GM23338 (cell line): ENCODE measurements around the gene IGFBP6.

Source experiments
- EZH2 ChIP-seq: fragments of 200-600 bp; sonication (generic); IDR thresholded peaks from one replicate; pipeline ENCODE4 v1.8.0; 2017; ENCODE audit warnings: antibody characterized with exemption, mild to moderate bottlenecking, low read depth; ENCODE audit not compliant: unreplicated experiment
- EZH2phosphoT487 ChIP-seq: fragments of 200-600 bp; sonication (generic); IDR thresholded peaks from one replicate; pipeline ENCODE4 v1.8.1; 2018; ENCODE audit warnings: antibody characterized with exemption; ENCODE audit not compliant: unreplicated experiment
- JUNB ChIP-seq: IDR thresholded peaks from one replicate; pipeline ENCODE4 v1.6.1; 2016; ENCODE audit warnings: antibody characterized with exemption; ENCODE audit not compliant: unreplicated experiment
- POLR2AphosphoS5 ChIP-seq: IDR thresholded peaks from 2 replicates; pipeline ENCODE4 v1.6.1; 2016; ENCODE audit warnings: antibody characterized with exemption, low read depth
- STAT1 ChIP-seq: IDR thresholded peaks from one replicate; pipeline ENCODE4 v1.6.1; 2016; ENCODE audit warnings: antibody characterized with exemption; ENCODE audit not compliant: unreplicated experiment
- ZNF331 ChIP-seq: fragments of 250-450 bp; sonication (Bioruptor Pico); IDR thresholded peaks from 2 replicates; pipeline ENCODE4 v1.5.0; 2020; ENCODE audit warnings: low read depth, mild to moderate bottlenecking, moderate library complexity
- TF ChIP-seq, protein P1 (sequence below), 2 experiments: fragments of 200-600 bp in 1 of 2; sonication (generic) in 1 of 2; conservative IDR thresholded peaks; 2 replicates each; pipeline versions ENCODE4 v1.5.1 to v1.6.1; 2016 to 2017; ENCODE audit warnings: antibody characterized with exemption in 2 of 2, low read depth in 2 of 2, mild to moderate bottlenecking in 2 of 2, moderate library complexity in 1 of 2
- TF ChIP-seq, protein P2 (sequence below): IDR thresholded peaks from 2 replicates; pipeline ENCODE4 v1.6.1; 2016; ENCODE audit warnings: antibody characterized with exemption

- TF ChIP-seq, protein P1, sequence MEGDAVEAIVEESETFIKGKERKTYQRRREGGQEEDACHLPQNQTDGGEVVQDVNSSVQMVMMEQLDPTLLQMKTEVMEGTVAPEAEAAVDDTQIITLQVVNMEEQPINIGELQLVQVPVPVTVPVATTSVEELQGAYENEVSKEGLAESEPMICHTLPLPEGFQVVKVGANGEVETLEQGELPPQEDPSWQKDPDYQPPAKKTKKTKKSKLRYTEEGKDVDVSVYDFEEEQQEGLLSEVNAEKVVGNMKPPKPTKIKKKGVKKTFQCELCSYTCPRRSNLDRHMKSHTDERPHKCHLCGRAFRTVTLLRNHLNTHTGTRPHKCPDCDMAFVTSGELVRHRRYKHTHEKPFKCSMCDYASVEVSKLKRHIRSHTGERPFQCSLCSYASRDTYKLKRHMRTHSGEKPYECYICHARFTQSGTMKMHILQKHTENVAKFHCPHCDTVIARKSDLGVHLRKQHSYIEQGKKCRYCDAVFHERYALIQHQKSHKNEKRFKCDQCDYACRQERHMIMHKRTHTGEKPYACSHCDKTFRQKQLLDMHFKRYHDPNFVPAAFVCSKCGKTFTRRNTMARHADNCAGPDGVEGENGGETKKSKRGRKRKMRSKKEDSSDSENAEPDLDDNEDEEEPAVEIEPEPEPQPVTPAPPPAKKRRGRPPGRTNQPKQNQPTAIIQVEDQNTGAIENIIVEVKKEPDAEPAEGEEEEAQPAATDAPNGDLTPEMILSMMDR (conservative IDR thresholded peaks at IDR 0.05; ENCODE audit: low read depth in 2 of 2) = no peak
- no peak for TF ChIP-seq EZH2
- no peak for TF ChIP-seq JUNB
- TF ChIP-seq POLR2AphosphoS5 = no peak
- TF ChIP-seq, protein P2, sequence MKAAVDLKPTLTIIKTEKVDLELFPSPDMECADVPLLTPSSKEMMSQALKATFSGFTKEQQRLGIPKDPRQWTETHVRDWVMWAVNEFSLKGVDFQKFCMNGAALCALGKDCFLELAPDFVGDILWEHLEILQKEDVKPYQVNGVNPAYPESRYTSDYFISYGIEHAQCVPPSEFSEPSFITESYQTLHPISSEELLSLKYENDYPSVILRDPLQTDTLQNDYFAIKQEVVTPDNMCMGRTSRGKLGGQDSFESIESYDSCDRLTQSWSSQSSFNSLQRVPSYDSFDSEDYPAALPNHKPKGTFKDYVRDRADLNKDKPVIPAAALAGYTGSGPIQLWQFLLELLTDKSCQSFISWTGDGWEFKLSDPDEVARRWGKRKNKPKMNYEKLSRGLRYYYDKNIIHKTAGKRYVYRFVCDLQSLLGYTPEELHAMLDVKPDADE = no peak
- TF ChIP-seq EZH2phosphoT487 = no peak
- no peak for TF ChIP-seq ZNF331 (CRISPR knock-in tag)
- no peak for TF ChIP-seq STAT1
Observed at GRCh38 chr12:53090105-53090504, 7.4 kb upstream of the IGFBP6 start.
